Measurements from ENCODE around the gene APOL2.
"Not testable (repeated sequence)": the region's sequence is repeated elsewhere in the genome, so short reads cannot be mapped to it uniquely, and the experiment has no call there.

APOL2 gene

DNA sequence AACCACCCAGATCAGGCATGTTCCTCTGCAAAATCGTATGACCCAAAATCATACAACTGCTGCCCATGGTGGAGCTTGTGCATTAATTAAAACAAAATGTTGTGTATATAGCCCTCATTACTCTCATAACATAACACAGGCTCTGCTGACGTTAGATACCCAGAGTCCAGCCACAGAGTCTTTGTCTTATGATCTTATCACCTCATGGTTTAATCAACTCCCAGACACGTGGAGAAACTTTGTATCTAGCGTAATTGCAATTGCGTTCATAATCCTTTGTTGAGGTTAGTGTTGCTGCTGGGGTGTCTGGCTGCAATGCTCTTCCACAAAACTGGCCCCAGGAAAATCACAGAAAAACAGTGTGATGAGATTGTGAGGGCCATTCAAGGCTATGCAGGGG lies 8.6 kb upstream of the APOL2 start:
- no peak for DNase-seq
- in situ Hi-C loops (cut with HindIII; ENCODE audit: low pct_ligation_motif_present, low pct_unique_long_range_greater_than_20kb, low sequenced_read_pairs), result no loop called here

DNA sequence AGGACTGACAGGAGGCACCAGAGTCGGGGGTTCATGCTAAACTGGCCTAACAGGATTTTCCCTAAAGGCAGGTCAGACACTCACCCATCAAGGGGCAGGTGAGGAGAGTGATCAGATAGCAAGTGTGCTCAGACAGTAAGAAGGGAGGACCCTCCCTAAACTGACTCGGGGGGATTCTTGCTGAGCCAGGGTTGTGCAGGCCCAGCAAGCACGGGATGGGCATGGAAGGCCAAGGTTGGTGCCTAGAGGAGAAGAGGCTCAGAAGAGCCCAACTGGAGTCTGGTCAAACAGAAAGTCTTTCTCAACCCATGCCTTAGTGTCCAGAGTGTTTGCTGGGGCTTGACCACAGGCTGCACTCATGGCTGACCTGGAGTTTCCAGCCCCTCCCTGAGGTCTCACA lies 7.4 kb upstream of the APOL2 start:
- DNase-seq, result no peak
- in situ Hi-C loops (cut with HindIII; ENCODE audit: low pct_ligation_motif_present, low pct_unique_long_range_greater_than_20kb, low sequenced_read_pairs), result no loop called here

DNA sequence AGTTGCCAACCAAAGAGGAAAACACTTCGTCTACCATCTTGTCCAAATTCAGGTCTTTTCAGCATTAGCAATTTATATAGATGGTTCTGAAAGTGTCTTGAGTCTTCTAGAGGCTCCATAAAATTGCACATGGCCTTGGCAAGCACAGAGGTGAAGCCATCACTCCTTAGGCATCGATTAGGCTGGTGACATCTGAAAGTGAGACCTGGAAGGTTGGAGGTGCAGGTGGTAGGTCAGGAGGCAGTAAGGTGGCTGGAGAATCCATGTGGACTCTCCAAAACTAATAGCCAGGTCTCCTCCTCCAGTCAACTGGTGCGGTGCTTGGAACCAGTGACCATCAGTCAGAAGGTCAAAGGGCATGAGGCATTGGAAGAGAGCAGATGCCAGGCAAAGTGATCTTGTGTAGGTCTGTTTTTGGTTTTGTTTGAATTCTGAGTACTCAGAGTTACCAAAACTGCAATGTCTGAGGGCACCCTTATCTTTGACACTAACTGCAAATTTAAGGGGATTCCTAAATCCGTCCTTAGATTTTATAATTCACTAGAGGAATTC lies 6.6 kb upstream of the APOL2 start:
- DNase-seq, result no peak
- in situ Hi-C loops (cut with HindIII; ENCODE audit: low pct_ligation_motif_present, low pct_unique_long_range_greater_than_20kb, low sequenced_read_pairs), result no loop called here

DNA sequence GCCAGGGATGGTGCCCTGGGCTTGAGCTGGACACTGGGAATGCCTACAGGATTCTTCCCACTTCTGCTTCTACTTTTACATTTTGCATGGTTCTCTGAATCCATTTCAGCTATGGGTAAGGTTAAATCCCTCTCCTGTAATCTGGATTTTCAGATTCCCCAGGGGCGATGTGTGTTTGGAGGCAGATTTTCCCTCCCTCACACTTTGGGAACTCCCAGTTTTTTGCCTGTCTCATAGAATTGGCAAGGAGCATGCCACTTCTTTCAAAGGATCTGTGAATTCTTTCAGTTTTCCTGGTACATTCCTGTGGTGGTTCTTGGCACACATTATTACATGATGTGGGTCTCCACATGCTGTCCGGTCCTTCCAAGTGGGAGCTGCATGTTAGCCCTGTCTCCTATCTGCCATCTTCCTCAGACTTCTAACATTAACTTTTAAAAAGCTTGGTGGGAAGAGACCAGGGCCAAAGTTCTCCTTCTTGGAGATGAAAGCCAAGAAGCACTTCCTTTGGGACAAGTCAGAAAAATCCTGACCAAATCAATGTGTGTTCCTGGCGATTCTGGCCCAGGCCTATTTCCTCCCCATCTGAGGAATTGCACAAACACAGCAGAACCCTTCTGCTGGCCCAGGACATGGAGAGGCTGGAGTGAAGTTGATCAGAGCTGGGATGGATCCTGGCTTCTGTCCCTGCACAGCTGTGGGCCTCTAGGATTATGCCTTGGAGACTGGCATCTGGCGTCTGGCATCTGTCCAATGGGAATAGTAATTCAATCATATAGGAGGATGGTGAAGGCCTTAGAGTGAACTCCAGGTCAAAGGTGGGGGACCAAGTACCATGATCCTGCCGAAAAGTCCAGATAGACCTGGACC lies 5.4 kb upstream of the APOL2 start:
- DNase-seq, result no peak
- in situ Hi-C loops (cut with HindIII; ENCODE audit: low pct_ligation_motif_present, low pct_unique_long_range_greater_than_20kb, low sequenced_read_pairs), result no loop called here

DNA sequence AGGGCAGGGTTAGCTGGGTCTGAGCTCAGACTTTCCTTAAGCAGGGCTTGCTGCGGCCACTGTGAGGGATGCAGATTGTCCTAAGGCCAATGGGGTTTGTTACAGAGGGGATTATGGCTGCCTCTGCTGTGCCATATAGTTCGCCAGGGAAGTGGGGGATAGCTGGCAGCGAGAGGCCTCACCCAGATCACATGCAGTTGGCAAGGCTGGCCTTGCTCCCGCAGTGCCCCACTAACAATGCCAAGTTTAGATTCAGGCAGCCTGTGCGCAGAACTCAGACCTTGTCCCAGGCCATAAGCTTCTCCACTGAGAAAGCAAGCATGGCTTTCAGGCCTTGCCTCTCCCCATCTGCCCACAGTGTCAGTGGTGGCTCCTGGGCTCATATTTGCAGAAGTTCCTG lies 4.7 kb upstream of the APOL2 start:
- in situ Hi-C loops (cut with HindIII; ENCODE audit: low pct_ligation_motif_present, low pct_unique_long_range_greater_than_20kb, low sequenced_read_pairs), result no loop called here
- no peak for DNase-seq

DNA sequence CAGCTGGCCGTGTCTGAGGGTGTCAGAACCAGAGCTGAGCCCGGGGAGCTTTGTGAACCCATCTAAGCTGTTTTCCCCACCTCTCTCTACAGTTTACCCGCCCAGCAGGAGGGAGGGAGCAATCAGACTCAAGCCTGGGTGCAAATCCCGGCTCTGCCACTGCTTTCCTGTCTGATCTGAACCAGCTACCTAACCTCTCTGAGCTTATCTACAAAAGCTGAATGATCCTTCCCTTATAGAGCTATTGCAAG lies 252 bp downstream of the APOL2 start:
- DNase-seq, result peak; percentile 35
- in situ Hi-C loops (cut with HindIII; ENCODE audit: low pct_ligation_motif_present, low pct_unique_long_range_greater_than_20kb, low sequenced_read_pairs), result no loop called here

DNA sequence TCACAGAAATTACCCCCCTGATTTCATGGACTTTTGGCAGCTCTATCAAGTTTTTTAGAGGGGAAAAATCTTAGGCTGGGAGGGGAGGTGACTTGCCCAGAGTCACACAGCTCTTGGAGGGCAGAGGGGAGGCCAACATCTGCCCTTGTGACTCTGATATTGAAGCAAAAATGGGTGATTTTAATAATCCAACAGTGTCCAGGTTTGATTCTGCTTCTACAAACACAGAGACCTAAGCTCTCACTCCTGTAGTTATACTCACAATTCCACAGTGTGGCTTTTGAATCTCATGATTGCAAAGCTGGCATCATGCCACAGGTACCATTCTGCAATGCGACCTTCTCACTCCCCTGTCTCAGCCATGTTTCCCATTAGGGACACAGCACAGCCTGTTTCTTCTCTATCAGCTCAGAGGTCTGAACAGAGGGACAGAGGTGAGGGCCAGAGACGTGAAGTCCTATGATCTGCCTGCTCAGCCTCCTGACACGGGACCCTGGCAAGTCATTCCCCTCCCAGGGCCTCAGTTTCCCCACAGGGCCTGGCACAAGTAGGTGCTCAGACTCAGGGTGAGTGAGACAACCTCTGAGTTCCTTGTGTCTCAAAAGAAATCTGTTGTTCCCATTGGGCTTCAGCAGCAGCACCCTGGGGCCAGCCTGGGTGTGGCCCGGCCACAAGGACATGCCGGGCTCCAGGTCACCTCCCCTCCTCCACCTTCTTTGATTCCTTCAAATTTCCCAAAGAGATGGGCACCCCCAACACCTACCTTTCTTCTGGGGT lies 766 bp downstream of the APOL2 start:
- DNase-seq, result no peak
- in situ Hi-C loops (cut with HindIII; ENCODE audit: low pct_ligation_motif_present, low pct_unique_long_range_greater_than_20kb, low sequenced_read_pairs), result no loop called here

DNA sequence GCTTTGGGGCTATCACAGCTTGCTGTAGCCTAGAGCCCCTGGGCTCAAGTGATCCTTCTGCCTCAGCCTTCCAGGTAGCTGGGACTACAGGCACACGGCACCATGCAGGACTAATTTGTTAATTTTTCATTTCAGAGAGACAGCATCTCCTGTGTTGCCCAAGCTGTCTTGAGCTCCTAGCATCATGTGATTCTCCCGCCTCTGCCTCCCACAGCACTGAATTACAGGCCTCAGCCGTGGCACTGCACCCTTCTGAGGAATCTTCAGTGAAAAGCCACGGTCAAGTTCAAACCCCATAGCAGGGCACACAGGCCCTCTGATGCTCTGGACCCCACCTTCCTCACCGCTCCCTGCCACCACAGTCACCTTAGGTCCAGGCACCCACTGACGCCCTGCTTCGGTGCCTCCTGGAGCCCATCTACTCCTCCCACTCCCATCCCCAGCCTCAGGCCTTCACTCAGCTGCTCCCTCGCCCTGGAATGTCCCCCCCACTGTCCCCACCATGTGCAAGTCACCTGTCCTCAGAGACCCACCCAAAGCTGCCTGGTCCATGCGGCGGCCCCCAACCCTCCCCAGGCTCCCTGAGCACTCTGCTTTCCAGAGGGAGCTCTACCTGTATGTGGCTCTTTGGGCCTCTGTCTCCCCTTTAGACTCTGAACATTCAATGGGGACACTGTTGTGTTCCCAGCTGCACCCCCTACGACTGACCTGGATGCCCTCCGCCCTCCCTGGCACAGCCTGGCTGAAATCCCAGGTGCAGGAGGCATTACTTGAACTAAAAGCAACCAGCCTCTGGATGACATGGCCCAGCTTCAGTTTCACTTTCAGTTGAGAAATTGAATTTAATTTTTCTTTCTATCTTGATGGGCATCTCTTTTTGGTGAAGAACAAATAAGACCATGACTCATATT lies 1.6 kb downstream of the APOL2 start:
- DNase-seq, result no peak
- in situ Hi-C loops (cut with HindIII; ENCODE audit: low pct_ligation_motif_present, low pct_unique_long_range_greater_than_20kb, low sequenced_read_pairs), result no loop called here

DNA sequence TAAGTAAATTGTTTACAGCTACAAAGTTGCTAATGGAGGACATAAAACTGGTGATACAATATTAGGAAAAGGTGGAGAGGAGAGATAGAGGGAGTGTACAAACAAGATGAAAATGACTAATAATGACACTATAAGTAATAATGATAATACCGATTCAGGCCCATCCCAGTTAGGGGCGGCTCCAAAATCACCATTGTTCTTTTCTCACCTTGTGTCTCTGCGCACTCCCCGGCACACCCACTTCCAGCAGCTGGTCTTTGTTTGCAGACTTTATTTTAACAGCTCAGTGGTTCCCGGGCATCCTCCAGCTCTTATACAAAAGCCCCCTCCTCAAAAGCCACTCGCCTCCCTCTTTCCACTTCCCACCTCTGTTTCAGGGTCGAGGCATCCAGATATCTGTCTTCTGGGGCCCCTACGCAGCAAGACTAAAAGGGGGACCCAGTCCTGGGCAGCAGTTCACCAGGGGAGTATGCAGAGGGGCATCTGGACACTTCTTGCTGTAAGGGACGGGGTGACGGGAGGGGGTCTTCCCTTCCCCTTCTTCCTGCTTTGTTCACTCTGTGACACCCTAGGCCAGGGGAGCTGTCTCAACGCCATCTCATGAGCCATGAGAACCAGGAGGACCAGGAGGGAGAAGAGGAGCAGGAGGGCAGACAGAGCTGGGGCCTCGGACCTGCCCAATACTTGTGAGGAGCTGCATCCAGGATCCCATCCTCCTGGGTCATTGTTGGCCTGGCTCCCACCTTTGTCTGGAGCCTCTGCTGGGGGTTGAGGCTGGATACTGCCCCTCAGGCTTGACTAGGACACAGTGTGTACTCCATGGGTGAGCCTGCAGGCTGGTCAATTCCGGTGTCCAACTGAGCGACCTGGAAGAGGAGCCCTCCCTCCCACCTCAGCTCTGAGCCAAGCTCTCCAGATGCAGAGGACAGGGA lies 2.7 kb downstream of the APOL2 start:
- no peak for DNase-seq
- in situ Hi-C loops (cut with HindIII; ENCODE audit: low pct_ligation_motif_present, low pct_unique_long_range_greater_than_20kb, low sequenced_read_pairs), result no loop called here

DNA sequence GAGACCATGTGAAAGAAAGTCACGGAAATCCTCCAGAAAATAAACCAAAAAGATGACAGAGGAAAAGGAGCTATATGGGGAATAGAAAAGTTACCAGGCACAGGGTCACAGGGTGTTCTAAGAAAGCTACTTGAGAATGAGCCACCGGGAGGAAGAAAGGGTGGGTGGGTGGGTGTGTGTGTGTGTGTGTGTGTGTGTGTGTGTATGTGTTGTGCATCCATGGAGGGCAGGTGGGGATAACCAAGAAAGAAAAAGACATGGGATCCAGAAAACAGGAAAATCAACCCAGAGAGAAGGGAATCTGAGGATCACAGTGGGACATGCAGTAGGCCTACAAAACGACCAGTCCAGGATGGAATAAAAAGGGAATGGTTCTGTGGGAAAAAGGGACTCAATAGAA lies 3.7 kb downstream of the APOL2 start:
- DNase-seq, result no peak
- in situ Hi-C loops (cut with HindIII; ENCODE audit: low pct_ligation_motif_present, low pct_unique_long_range_greater_than_20kb, low sequenced_read_pairs), result no loop called here

DNA sequence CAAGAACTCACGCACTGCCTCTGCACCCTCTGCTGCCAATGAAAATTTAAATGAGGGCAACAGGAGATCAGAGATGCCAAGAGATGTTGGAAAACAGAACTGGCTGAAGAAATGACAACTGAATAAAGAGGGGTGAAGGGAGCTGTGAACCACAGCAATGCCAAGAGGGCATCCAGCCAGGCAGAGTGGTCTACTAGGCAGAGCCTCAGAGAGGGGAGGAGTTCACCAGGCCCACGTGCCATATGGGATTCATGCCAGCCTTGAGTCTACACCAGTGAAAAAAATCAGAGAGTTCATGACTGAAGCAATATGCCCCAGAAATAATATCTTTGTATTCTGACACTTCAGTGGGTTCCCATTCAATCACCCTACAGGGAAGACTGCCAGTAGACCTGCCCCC lies 4.4 kb downstream of the APOL2 start:
- in situ Hi-C loops (cut with HindIII; ENCODE audit: low pct_ligation_motif_present, low pct_unique_long_range_greater_than_20kb, low sequenced_read_pairs), result no loop called here

DNA sequence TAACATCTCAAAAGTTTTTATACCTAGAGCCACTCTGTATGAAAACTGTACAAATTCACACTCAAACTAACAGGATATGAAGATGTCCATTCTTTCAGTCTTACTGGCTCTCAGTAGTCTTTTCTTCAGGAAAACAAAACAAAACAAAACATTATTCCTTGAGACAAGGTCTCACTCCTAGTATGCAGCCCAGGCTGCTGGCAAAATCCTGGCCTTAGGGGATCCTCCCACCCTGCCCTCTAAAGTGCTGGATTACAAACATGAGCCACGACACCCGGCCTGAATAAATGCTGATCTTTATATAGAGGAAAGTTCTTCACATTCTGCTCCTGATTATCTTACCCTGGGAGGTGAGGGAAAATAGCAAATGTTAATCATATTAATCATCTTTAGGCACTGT lies 5.1 kb downstream of the APOL2 start:
- no peak for DNase-seq
- in situ Hi-C loops (cut with HindIII; ENCODE audit: low pct_ligation_motif_present, low pct_unique_long_range_greater_than_20kb, low sequenced_read_pairs), result no loop called here

More for the DNA sequence above, 4.4 kb downstream of the APOL2 start:
- DNase-seq, result no peak

DNA sequence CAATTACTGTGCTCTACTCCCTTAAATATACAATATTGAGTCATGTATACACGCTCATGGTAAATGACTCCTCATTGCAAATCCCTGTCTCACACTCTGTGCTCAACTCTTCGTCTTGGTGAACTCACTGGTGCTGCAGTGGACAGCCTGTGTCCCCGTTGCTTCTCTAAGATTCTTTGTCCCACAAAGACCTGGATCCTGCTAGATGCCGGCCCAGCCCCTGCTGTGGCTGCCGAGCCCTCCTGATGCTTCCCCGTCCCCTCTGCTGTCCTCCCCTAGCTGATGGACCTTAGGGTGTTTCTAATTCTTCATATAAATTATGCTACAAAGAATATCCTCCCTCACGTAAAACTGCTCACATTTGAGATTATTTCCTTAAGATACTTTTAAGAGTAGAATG lies 5.5 kb downstream of the APOL2 start:
- DNase-seq, result no peak
- in situ Hi-C loops (cut with HindIII; ENCODE audit: low pct_ligation_motif_present, low pct_unique_long_range_greater_than_20kb, low sequenced_read_pairs), result no loop called here

DNA sequence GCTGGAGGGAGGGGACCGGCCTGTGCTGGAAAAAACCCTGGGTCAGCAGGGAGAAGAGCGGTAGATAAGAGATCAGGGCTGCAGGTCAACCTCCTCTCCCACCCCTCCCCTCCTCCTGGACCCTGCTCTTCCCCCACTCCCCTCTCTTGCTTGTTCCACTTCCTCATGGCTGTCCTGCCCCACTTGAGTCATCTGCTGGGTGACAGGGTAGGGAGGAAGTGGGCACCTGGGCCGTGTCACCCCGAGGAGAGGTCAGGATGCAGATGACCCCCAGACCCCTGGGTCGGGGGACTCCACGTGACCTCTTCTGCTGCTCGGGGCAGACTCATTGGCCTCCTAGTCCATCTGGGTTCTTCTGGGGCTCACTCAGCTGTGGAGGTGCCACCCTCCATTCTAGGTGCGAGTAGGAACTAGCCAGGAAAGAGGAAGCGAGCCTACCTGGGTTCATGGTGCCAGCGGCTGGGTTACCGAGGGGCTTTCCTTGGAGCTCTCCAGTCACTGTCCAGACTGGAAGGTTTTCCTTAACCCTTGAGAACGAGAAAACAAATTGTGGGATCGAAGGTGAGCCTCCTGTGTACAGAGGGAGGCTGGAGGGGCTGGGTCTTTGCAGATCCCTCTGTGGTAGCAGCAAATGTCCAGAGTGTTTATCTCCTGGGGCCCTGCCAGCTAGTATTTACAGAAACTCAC lies 6.5 kb downstream of the APOL2 start:
- no peak for DNase-seq
- in situ Hi-C loops (cut with HindIII; ENCODE audit: low pct_ligation_motif_present, low pct_unique_long_range_greater_than_20kb, low sequenced_read_pairs), result no loop called here

DNA sequence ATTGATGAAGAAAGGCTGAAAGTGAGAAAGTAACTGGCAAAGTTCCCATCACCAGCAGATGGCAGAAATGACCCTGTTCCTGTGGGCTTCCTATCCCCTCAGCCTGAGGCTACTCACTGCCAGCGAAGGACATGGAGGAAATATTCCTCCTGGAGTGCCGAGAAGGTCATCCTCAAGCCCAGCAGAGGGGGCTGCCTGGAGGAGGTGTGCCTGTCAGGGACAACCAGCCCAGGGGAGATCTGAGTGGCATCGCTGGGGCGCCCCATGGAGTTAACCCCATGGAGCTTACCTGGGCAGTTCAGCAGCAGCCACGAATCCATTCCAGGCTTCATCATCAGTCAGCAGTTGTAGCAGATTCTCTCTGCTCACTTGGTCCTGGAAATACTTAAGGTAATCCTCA lies 8.3 kb downstream of the APOL2 start:
- DNase-seq, result not testable (repeated sequence)

DNA sequence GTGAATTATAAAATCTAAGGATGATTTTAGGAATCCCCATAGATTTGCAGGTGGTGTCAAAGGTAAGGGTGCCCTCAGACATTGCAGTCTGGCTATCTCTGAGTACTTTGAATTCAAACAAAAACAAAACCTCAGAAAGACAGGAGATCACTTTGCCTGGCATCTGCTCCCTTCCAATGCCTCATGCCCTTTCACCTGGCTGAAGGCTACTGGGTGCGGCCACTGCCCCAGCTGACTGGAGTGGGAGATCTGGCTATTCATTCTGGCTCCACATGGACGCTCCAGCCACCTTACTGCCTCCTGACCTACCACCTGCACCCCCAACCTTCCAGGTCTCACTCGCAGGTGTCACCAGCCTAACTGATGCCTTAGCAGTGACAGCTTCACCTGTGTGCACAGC lies 9.7 kb downstream of the APOL2 start:
- DNase-seq; in situ Hi-C loops (cut with HindIII; ENCODE audit: low pct_ligation_motif_present, low pct_unique_long_range_greater_than_20kb, low sequenced_read_pairs): not testable (repeated sequence)

More for the DNA sequence above, 8.3 kb downstream of the APOL2 start:
- in situ Hi-C loops (cut with HindIII; ENCODE audit: low pct_ligation_motif_present, low pct_unique_long_range_greater_than_20kb, low sequenced_read_pairs), result not testable (repeated sequence)

DNA sequence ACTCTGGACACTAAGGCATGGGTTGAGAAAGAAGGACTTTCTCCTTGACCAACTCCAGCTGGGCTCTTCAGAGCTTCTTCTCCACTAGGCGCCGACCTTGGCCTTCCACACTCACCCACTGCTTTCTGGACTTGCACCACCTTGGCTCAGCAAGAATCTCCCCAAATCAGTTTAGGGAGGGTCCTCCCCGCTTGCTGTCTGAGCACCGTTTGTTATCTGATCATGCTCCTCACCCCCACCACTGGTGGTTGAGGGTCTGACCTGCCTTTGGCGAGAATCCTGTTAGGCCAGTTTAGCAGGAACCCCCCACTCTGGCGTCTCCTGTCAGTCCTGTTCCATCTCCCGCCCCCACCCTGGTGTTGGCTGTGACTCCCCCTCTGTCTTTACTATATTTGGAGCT lies 10.4 kb downstream of the APOL2 start:
- no peak for DNase-seq
- in situ Hi-C loops (cut with HindIII; ENCODE audit: low pct_ligation_motif_present, low pct_unique_long_range_greater_than_20kb, low sequenced_read_pairs), result no loop called here

Data from ACHN (cell line).